Astrocyte of the hippocampus (primary cell): ENCODE measurements around the gene SCG5.

ENCODE experiments used
- DNase-seq: peaks from one replicate; pipeline ENCODE4 v3.0.0; 2011; ENCODE audit warnings: low read depth, low spot score

The SCG5 gene

DNA sequence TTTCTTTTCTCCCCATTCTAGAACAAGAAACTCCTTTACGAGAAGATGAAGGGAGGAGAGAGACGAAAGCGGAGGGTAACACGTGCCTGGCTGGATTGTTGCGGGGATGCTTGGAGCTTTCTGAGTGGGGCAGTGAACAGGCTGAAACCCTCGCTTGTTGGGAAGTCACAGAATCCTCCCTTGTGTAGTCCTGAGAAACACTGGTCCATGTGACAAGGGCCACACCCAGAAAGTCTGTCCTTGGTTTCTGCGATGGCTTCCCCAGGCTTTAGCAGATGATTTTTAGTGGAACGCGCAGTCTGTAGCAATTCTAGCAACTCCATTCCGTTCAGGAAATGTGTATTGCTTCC, 50.2 kb downstream of the SCG5 start:
- DNase-seq: no peak

DNA sequence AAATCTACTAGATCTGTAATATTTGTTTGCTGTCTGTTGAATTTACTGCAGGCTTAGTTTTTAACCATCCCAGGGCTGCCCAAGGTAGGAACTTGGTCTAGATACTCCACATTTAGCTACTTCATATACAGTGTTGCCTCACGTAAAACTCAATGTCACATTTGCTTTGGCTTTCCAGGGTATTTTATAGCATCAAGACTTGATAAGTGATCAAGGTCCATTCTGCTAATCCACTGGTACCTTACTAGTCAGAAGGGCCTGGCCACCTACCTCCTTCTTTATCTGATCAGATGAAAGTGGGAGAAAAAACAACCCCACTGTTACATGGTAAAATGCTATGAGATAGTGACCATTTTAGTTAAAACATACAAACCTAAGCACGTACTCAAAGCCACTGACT, 50.8 kb downstream of the SCG5 start:
- DNase-seq: no peak

DNA sequence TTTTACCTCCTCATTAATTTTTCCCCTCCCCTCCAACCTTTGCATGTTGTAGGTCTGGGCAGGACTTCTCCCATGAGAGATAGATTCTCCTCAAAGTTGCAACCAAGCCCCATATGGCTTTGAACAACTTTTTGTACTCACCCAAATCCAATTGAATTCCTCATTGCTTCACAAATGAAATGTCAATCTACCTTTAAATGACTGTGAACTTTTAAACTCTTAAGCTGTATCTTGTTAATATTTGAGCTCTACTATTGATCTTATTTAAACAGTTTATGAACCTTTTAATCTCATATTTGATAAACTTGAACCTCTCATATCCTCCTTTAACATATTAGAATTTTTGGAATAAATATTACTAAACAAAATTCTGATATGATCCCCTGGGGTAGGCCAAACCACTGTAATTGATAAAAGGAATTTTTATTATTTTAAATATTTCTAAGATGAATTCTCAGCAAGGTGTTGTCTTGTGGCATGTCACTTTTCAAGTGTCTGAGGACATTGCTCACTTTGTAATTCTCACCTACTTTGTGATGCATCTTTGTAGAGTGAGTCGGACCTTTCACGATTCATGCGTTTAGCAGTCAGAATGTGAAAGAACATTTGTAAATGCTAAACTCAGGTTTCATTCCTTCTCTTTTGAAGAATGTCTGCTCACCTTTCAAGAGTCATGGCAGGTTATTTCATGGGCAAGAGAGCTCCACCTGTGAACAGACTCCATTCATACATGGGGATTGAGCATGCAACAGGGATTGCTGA, 52.9 kb downstream of the SCG5 start:
- no peak for DNase-seq

DNA sequence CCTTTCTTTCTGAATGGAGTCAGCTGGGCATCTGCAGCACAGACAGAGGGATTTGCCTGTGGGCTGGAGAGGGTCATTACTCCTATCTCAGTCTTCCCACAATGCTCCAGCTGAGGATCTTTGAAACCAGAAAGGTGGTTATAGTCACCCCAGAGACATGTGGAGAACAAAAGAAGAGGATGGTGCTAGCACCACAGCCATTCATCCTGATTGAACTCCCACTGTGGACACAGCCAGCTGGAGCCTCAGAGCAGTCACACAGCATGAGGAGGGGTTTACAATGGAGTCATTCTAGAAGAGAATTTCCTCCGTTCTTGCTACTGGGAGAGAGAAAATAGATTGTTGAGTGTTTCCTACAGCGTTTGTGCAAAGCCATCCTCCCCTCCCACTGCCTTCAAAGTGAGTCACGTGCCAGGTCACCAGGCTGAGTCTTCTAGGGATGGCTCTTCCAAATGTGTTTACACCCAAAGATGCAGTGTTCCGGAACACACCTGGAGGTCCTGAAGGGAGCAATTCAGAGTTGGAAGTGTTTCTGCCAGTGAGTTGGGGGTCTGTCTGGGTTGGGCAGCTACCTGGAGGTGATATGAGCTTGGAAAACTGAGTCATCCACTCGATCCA, 57.4 kb downstream of the SCG5 start:
- no peak for DNase-seq

DNA sequence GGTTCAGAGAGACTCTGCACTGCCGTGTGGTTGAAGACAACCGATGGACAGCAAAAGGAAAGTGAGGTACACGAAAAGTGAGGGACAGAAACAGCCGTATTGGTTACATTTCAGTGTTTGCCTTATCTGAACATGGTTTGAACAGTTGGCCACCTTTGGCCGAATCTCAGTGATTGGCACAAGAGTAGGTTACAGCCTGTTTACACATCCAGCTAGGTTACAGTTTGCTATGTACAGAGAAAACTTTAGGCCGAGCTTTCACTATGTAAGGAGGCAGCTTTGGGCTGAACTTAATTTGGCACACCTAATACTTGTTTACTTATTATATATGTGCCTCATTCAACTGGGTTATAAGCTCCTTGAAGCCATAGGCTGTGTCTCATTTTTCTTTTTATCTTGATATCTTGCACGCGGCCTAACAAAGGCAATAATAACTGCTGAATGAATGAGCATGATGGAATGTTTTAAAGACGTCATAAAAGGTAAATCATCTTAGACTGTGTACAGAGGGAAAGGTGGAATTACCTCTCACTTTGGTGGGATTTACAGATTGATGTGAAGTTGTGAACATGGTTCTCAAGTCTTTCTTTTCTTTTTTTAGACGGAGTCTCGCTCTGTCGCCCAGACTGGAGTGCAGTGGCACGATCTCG, 59.1 kb downstream of the SCG5 start:
- no peak for DNase-seq

DNA sequence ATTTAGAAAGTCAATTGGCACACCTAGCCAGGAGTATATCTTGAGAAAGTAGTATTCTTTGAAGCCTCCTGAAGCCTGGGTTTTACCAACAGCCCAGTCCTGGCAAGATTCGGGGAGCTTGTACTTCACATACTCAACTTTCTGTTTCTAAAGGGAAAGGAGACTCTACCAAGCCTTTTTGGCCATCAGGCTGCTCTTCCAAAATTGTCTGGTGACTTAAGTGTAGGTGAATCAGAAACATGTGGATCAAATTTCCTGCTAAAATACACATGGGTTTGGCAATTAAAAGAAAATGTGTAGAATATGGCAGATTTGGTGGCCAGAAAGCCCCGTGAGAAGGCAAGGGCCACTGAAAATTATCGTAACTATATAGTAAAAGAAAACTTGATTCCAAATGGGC, 60.4 kb downstream of the SCG5 start:
- no peak for DNase-seq

DNA sequence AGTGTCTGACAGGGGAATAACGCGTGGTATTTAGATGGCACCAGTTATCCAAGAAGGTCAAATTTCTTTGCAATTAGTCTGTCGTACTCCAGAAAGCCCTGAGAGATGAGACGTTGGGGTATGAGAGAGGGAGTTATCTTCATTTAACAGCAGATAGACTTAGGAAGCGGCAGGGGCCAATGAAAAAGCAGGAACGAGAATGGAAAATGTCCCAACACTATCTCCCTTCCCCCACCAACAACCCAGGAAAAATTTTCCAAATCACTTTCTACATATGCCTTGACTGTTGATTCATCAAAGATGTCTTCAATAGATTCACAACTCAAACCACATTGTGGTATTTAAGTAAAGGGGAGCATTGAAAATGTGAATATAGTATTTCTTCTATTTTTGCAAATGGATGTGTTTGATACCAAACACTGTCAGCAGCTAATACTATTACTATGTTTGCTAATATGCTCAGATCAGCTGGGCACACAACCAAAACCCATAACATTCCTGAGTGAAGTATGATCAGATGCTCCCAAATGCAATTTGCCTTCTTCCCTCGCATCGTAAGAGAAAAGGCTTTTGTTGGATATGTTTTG, 63.0 kb downstream of the SCG5 start:
- peak; percentile 57 for DNase-seq

DNA sequence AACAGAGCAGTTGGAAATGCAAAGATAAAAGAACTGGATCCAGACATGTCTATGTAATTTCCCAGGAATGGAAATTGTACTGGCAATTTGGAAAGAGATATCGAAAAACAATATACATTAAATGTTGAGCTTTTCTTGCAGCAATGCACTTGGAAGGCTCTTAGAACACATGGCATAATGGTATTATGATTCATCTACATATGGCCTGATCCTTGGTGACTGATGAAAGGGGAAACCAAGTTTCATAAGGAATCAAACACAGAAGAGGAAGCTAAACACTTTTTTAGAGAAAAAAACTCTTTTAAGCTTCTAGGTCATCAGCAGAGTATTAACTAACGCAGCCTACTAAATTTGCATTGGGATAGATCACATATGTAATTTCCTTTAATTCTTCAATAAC, 63.9 kb downstream of the SCG5 start:
- DNase-seq: no peak

DNA sequence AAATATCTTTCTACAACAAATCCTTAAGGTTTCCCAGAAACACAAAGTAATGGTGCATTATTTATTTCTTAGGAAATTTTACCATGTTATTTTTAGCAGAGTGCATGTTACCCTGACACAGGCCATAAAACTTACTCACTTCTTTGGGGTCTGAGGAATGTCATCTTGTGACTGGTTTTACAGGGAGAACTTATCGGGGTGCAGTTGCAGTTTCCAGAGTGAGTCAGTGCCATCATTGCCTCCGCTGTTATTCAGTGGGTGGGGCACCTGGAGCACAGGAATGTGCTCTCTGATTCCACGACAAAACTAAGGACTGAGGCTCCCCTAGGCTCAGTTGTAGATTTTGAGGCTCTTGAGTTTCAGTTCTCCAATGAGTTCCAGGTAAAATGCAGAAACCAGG, 65.2 kb downstream of the SCG5 start:
- no peak for DNase-seq

DNA sequence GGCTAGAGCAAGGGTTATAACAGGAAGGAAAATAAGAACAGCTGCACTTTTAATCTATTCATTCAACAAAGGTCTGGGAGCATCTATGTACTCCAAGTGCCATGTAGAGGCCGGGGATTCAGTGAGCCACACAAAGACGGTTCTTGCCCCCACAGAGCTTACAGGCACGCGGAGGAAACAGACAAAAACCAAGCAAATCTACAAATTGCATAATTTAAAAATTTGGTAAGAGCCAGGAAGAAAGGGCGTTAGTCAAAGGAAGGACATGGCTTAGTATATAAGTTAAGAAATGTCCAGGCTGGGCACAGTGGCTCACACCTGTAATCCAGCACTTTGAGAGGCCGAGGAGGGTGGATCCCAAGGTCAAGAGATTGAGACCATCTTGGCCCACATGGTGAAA, 65.9 kb downstream of the SCG5 start:
- no peak for DNase-seq

DNA sequence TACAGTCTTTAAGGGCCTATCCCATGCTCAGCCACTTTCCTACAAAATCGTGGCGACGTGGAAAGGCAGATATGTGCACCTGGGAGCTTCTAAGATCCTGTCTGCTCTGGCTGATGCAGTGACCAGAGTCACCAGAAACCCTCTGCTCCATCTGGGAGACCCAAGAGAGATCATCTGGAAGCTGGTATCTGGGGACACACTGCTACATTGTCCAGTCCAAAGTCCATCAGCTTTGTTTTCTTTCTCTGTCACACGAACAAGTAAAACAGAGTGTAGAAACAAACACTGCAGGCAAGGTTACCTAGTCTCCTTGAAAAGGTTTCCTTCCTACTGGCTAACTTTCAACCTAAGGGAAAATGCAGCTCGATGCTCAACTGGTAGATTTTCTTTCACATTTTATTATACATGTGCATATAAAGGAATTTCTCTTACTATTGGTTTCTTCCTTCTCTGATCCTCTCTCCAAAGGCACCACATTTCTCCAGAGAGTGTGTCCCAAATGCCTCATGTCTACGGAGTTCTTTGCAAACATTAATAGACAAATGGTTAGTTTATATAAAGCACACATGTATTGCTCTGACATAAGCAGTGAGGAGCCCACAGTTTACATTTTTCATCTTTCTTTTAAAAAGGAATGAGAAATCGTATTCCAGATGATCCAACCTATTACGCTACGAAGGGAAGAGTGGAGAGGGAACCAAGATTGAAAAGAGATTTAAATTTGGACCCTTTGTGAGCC, 68.0 kb downstream of the SCG5 start:
- no peak for DNase-seq

DNA sequence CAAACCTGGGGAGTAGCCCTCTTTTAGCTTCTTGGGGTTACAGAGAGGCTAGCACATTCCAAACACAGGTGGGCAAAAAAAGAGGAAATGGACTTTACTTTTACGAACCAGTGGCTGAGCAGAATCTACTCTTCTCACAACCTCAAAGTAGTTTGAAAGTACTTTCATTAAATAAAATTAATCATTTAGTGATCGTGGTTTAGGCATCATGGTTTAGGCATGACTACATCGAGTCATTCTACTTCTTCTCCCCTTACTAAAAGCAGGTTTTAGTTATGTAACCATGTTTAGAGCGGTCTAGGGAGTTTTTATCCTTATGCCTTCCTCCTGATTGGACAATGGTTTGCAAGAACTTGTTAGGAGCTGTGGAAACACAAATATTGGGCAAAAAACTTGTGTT, 73.8 kb downstream of the SCG5 start:
- no peak for DNase-seq

DNA sequence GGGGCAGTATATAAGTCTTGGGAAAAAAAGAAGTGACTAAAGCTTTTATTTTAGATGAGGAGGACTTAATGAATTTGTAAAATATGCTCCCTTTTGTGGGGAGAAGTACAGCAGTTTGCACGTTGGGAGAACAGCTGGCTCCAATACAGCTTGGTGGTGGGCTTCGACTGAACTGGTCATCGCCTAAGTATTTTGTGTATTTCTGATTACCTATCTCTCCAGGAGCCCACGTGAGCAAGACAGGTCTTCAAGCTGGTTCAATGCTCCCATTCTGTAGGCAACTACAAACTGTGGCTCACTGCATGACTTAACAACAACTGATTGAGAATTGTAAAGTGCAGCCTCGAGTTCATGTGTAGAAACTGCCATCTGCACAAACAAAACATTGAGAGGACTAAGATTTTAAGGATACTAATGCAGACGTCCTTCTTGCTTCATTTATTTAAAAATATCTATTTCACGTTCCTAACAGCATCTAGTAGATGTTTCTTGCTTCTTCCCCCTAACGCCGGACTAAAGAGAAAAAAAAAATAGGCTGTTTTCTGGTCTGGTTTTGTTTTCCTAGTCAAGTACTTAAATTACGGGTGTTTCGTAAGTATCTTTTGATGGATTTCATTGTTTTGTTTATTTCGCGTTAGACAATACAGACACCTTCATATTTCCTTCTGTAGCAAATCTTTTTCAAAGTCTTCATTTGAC, 74.9 kb downstream of the SCG5 start:
- no peak for DNase-seq

DNA sequence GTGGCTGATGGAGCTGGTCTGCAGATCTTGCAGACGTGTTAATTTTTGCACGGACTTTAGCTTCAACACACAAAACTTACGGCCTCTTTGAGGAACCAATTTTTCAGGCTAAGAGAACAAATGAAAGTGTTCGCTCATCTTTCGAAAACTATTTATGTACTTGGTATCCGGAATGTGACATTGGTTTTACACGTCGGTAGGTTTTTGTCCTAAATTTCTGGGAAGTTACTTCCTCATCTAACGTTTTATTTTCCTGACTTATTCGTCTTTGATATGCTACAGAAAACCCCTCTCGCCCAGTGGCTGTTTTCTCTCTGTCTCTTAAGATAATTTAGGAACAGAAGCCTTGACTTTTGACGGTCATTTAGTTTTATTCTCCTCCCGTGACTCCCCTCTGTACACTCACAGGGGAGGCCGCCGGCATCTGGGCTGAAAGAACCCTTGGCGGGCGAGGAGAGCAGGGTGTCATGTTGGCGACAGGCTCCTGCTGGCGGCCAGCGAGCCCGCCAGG, 75.5 kb downstream of the SCG5 start:
- no peak for DNase-seq

DNA sequence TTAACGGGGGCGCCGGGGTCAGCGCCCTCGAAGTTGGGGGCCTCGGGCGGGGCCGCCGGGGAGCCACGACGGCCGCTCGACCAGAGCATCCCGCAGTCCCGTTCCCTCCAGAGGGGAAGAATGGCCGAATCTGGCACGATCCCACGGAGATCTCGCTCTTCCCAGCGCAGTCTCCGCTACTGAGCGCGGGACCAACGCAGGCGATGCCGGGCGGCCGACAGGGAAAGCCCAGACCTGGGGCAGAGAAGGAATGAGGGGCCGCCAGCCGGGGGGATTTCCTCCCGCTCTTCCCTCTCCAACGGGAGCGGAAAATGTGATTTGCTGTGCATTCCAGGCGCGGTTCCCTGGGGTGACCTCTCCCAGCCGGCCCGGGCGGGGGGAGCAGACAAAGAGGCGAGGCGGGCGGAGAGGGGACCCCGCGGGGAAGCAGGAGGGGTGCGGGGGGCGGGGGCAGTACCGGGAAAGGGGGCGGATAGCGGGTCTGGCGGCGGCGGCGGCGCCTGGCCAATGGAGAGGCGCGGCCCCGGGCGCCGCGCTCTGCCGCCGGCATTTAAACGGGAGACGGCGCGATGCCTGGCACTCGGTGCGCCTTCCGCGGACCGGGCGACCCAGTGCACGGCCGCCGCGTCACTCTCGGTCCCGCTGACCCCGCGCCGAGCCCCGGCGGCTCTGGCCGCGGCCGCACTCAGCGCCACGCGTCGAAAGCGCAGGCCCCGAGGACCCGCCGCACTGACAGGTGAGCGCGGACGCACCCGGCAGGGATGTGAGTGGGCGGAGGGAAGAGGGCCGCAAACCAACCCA, 76.1 kb downstream of the SCG5 start, which contains the start of gene GREM1:
TSS of gene GREM1 (plus strand) at position 579 of the 801 bp plus-strand sequence. CDS start 12,687 bp downstream, outside the sequence.
- peak; percentile 70 for DNase-seq

DNA sequence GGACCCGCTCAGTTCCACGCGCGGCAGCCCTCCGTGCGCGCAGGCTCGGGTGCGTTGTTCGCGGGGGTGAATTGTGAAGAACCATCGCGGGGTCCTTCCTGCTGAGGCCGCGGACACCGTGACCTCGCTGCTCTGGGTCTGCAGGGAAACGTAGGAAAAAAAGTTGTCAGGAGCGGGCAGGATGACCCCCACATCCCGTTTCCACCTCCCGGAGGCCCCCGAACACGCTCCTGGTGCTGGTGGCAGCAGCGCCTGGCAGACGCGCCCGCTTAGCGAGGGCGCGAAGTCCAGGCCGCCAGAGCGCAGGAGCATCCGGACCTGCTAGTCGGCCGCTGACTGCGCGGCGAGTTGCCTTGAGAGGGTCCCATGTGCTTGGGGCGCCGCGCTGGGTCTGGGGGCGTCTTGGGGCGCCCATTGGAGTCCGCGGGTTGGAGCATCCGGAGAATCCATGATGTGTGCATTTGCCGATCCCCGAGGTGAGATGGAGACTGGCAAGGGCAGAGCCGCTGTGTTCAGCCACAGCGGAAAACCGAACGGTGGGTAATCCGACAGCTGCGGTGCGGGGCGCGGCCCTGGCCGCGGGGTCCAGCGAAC, 76.8 kb downstream of the SCG5 start:
- no peak for DNase-seq

DNA sequence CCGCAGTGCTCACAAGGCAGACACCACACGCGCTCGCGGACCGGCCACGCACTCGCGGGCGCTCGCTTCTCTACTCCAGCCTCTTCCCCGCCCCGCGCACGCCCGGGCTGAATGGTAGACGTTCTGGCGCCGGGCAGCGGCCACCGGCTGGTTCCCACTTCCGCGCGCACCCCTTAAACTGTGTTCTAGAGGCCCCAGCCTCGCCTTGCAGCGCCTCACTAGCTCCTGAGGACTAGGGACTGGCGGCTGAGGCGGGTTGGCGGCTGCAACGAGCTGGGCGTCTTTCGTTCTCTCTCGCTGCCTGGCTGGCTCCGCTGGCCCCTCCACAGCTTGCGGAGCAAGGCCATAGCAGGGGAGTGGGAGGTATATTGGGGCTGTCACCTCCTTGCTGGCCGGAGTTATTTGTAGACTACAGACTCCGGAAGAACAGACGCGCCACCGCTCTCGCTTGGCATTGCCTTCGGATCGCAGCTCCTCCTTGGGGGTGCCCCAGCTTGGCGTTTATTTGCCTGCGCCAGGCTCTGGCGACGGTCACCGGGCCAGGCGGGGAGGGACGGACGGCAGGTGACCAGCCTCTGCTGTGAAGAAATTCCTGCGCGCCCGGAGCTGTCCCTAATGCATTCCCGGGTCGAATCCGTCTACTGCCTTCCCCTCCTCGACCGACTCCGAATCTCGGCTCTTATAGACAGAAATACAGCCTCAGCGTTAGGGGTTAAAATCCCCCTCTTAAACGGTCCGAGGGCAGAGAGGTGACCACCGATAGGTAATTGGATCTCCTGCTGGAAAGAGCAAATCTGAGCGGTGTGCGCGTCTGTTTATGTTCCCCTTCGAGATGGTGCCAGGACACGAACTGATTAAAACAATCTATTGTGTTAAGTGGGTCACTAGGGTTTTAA, 77.6 kb downstream of the SCG5 start:
- peak; percentile 63 for DNase-seq

DNA sequence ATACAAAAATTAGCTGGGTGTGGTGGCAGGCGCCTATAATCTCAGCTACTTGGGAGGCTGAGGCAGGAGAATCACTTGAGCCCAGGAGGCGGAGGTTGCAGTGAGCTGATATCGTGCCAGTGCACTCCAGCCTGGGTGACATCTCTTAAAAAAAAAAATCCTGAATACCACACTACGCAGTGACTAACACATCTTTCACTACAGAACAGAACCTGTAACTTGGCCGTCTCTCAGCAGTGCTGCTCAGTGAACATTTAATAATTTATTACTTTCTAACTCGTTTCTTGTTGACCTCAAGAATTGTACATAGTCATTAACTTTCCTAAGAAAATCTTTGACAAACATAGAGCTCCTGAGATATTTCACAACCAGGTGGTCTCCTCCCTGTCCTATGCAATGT, 80.1 kb downstream of the SCG5 start:
- no peak for DNase-seq

DNA sequence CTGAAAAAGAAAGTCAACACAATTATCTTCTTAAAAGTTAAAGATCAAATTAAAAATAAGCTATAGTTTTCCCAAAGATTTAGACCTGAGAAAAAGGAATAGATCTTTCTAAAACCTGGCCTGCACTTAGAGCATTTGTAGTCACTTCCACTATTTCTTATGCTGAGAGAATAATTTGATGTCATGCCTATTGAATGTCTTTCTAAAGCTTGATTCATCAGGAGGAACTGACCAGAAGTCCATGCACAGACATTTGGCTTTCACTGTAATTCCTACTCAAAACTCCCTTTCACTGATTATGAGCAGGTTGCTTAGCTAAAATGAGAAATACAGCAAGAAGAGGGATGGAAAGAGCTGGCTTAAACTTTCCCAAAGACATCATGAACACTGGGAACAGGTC, 80.6 kb downstream of the SCG5 start:
- no peak for DNase-seq
